GM23338 (cell line): ENCODE measurements around the gene ELOF1. TPM values are rescaled to one million over a fixed set of nuclear protein-coding genes. Genes with fewer than 3 reads are reported as not detected.

Experiments used
- ATAC-seq: fragments of 200-7000 bp; cut with Tn5 transposase; 3 replicates; pipeline ENCODE4 v1.9.1; 2020
- DNase-seq: peaks from one replicate; pipeline ENCODE4 v3.0.0-alpha.2; 2015; ENCODE audit warnings: low spot score
- H2AFZ ChIP-seq: fragments of 200-600 bp; sonication (generic); 2 replicates; pipeline ENCODE4 v1.8.0; 2016; ENCODE audit warnings: antibody characterized with exemption, mild to moderate bottlenecking, moderate library complexity
- H3F3A ChIP-seq: fragments of 200-600 bp; sonication (generic); replicated peaks from 2 replicates; pipeline ENCODE4 v1.8.0; 2017; ENCODE audit warnings: antibody characterized with exemption, mixed run types, low read depth
- H3K27ac ChIP-seq: fragments of 200-600 bp; sonication (generic); 2 replicates; pipeline ENCODE4 v1.6.1; 2016; ENCODE audit warnings: low read depth
- H3K27me3 ChIP-seq: fragments of 200-600 bp; sonication (generic); 2 replicates; pipeline ENCODE4 v1.8.0; 2016; ENCODE audit warnings: mild to moderate bottlenecking, mixed run types, moderate library complexity; ENCODE audit not compliant: insufficient read depth
- H3K36me3 ChIP-seq: fragments of 200-600 bp; sonication (generic); 2 replicates; pipeline ENCODE4 v1.8.0; 2016; ENCODE audit warnings: mild to moderate bottlenecking; ENCODE audit not compliant: insufficient read depth
- H3K4me1 ChIP-seq: fragments of 200-600 bp; sonication (generic); 2 replicates; pipeline ENCODE4 v1.8.0; 2016; ENCODE audit warnings: mild to moderate bottlenecking, moderate library complexity; ENCODE audit not compliant: insufficient read depth
- H3K4me2 ChIP-seq: fragments of 200-600 bp; sonication (generic); 2 replicates; pipeline ENCODE4 v1.7.1; 2017; ENCODE audit warnings: mixed run types
- H3K4me3 ChIP-seq: fragments of 200-600 bp; sonication (generic); 2 replicates; pipeline ENCODE4 v1.6.1; 2016; ENCODE audit warnings: mixed run types
- H3K79me2 ChIP-seq: fragments of 200-600 bp; sonication (generic); replicated peaks from 2 replicates; pipeline ENCODE4 v1.8.0; 2017; ENCODE audit warnings: mild to moderate bottlenecking; ENCODE audit not compliant: insufficient read depth
- H3K9me2 ChIP-seq: fragments of 200-600 bp; sonication (generic); 2 replicates; pipeline ENCODE4 v1.8.0; 2017; ENCODE audit not compliant: insufficient read depth
- H4K20me1 ChIP-seq: fragments of 200-600 bp; sonication (generic); replicated peaks from 2 replicates; pipeline ENCODE4 v1.8.0; 2017; ENCODE audit warnings: mild to moderate bottlenecking; ENCODE audit not compliant: insufficient read depth
- H3K27ac Mint-ChIP-seq: 2 replicates; pipeline ENCODE4 v1.8.0; 2020; ENCODE audit warnings: inconsistent platforms, mild to moderate bottlenecking, moderate library complexity, mixed read lengths
- H3K27me3 Mint-ChIP-seq: 3 replicates; pipeline ENCODE4 v1.8.0; 2022; ENCODE audit warnings: low read depth, mild to moderate bottlenecking, moderate library complexity, mixed read lengths, inconsistent platforms; ENCODE audit not compliant: insufficient read depth, poor library complexity
- H3K36me3 Mint-ChIP-seq: 3 replicates; pipeline ENCODE4 v1.8.0; 2021; ENCODE audit warnings: low read depth, mild to moderate bottlenecking, inconsistent platforms, moderate library complexity, mixed read lengths
- H3K4me1 Mint-ChIP-seq: 3 replicates; pipeline ENCODE4 v1.8.0; 2020; ENCODE audit warnings: mild to moderate bottlenecking, inconsistent platforms, mixed read lengths
- H3K4me3 Mint-ChIP-seq: 3 replicates; pipeline ENCODE4 v1.8.0; 2021; ENCODE audit warnings: moderate library complexity, mild to moderate bottlenecking, inconsistent platforms, mixed read lengths
- H3K9me3 Mint-ChIP-seq: 3 replicates; pipeline ENCODE4 v1.8.0; 2020; ENCODE audit warnings: moderate library complexity, mild to moderate bottlenecking, inconsistent platforms, mixed read lengths
- CREB1 ChIP-seq: fragments of 250-450 bp; sonication (Bioruptor Pico); IDR thresholded peaks from 2 replicates; pipeline ENCODE4 v1.5.0; 2020; ENCODE audit warnings: low read depth, mild to moderate bottlenecking, moderate library complexity
- EZH2 ChIP-seq: fragments of 200-600 bp; sonication (generic); IDR thresholded peaks from one replicate; pipeline ENCODE4 v1.8.0; 2017; ENCODE audit warnings: antibody characterized with exemption, mild to moderate bottlenecking, low read depth; ENCODE audit not compliant: unreplicated experiment
- EZH2phosphoT487 ChIP-seq: fragments of 200-600 bp; sonication (generic); IDR thresholded peaks from one replicate; pipeline ENCODE4 v1.8.1; 2018; ENCODE audit warnings: antibody characterized with exemption; ENCODE audit not compliant: unreplicated experiment
- JUNB ChIP-seq: IDR thresholded peaks from one replicate; pipeline ENCODE4 v1.6.1; 2016; ENCODE audit warnings: antibody characterized with exemption; ENCODE audit not compliant: unreplicated experiment
- NANOG ChIP-seq: IDR thresholded peaks from 2 replicates; pipeline ENCODE4 v1.6.1; 2016; ENCODE audit warnings: antibody characterized with exemption, borderline replicate concordance
- POLR2AphosphoS5 ChIP-seq: IDR thresholded peaks from 2 replicates; pipeline ENCODE4 v1.6.1; 2016; ENCODE audit warnings: antibody characterized with exemption, low read depth
- polyA plus RNA-seq: library from polyadenylated mRNA; unstranded; fragments of >200 nt; fragmentation: Nextera tagmentation; extraction: Ambion mirVana; gene quantifications from 2 replicates; pipeline ENCODE4 v1.2.1, GENCODE V29; 2016
- total RNA-seq: library from RNA; depleted of rRNA; stranded (reverse); fragments of >200 nt; shearing (Covaris generic); gene quantifications from 2 replicates; pipeline ENCODE4 v1.2.3, GENCODE V29; 2014

ELOF1 gene
- total and polyA plus RNA-seq, 2 experiments from 2014 or later = 73.3 to 103 TPM

GRCh38 chr19:11539495-11540365, 19.3 kb downstream of the ELOF1 start:
- peak overlapping the region; percentile 61 for H3K4me3 Mint-ChIP-seq
- peak overlapping the region; percentile 63 for H3K4me3 ChIP-seq

DNA sequence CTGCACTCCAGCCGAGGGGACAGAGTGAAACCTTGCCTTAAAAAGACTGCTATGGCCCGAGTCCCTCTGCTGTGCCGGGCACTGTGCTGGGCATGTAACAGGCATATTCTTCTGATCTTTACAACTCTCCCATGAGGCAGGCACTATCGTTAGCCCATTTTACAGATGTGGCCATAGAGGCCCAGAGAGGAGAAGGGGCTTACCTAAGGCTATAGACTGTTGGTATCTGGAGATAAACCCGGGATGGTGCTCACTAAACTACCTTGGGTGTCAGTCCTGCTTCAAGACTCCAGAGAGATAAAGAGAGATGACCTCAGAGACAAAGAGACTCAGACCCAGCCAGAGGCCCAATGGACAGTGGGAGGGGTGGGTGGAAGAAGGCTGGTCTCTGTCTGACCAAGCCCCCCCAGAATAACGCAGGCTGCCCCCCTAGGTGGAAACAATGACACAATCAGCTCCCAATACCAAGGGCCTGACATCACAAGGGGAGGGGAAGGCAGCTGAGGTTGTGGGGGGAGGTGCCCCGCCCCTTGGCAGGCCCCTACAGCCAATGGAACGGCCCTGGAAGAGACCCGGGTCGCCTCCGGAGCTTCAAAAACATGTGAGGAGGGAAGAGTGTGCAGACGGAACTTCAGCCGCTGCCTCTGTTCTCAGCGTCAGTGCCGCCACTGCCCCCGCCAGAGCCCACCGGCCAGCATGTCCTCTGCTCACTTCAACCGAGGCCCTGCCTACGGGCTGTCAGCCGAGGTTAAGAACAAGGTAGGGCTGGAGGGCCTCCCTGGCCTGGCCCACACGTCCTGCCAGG, 20.6 kb downstream of the ELOF1 start, which contains the start of gene CNN1:
TSS of gene CNN1 (plus strand) at position 620 of the 805 bp plus-strand sequence. CDS start at position 697, 77 bp downstream.
- H3K4me1 Mint-ChIP-seq = peaks cover 23% of the 10 kb centered on the region
- Histone ChIP-seq H3K27me3 (peaks cover 5% of the 10 kb centered on the region; the same call in 1 of the 2 replicates), H4K20me1 (no peaks in the 10 kb centered on the region), H3K4me2 (peak within 1 kb of the TSS; percentile 90), H3K79me2 (no peaks in the 10 kb centered on the region), H2AFZ (peak within 1 kb of the TSS; percentile 2; the same call in 1 of the 2 replicates), H3K36me3 (no peaks in the 10 kb centered on the region), H3F3A (peaks cover 9% of the 10 kb centered on the region; the same call in 1 of the 2 replicates), H3K27ac (peak within 1 kb of the TSS; percentile 85; the same call in 1 of the 2 replicates), H3K9me2 (no peaks in the 10 kb centered on the region), H3K4me1 (peaks cover 18% of the 10 kb centered on the region), H3K4me3 (peak within 1 kb of the TSS; percentile 63)
- H3K9me3 Mint-ChIP-seq = no peaks in the 10 kb centered on the region
- TF ChIP-seq JUNB (no peak), CREB1 (CRISPR knock-in tag) (peak; percentile 68), EZH2 (no peak), EZH2phosphoT487 (no peak)
- peaks cover 23% of the 10 kb centered on the region for H3K27me3 Mint-ChIP-seq
- H3K4me3 Mint-ChIP-seq = peak within 1 kb of the TSS; percentile 58
- H3K27ac Mint-ChIP-seq = peak within 1 kb of the TSS; percentile 76
- ATAC-seq (peak; percentile 59), DNase-seq (peak; percentile 86)
- H3K36me3 Mint-ChIP-seq = no peaks in the 10 kb centered on the region

More at GRCh38 chr19:11539495-11540365, 19.3 kb downstream of the ELOF1 start:
- Histone ChIP-seq H3K4me2 (peak overlapping the region; percentile 90), H3K27ac (0 out of 2 replicates have a peak overlapping the region, but pooled peaks have one; percentile 32), H4K20me1 (no peaks in the 10 kb centered on the region), H3K79me2 (no peaks in the 10 kb centered on the region), H2AFZ (peak overlapping the region; percentile 56; the same call in 1 of the 2 replicates), H3K27me3 (no peaks in the 10 kb centered on the region), H3K9me2 (no peaks in the 10 kb centered on the region), H3F3A (peaks cover 9% of the 10 kb centered on the region; the same call in 1 of the 2 replicates), H3K36me3 (no peaks in the 10 kb centered on the region), H3K4me1 (peaks cover 18% of the 10 kb centered on the region)
- peak; percentile 26; the same call in 1 of the 2 replicates for TF ChIP-seq CREB1 (CRISPR knock-in tag)
- TF ChIP-seq NANOG = no peak
- TF ChIP-seq POLR2AphosphoS5 = peak; percentile 40; the same call in 1 of the 2 replicates
- Mint-ChIP-seq H3K4me1 (peaks cover 23% of the 10 kb centered on the region), H3K36me3 (no peaks in the 10 kb centered on the region), H3K27me3 (peaks cover 19% of the 10 kb centered on the region), H3K27ac (peak overlapping the region; percentile 77; the same call in 1 of the 2 replicates), H3K9me3 (no peaks in the 10 kb centered on the region)
- ATAC-seq (peak; percentile 75), DNase-seq (peak; percentile 70)
